HEK293 (cell line): ENCODE measurements around the gene MACC1.

ENCODE experiments used
- GFI1B ChIP-seq: fragments of 450-650 bp; formaldehyde crosslinking; IDR thresholded peaks from 2 replicates; pipeline ENCODE4 v1.5.1; 2016; ENCODE audit warnings: missing biosample characterization, missing genetic modification characterization
- HIC1 ChIP-seq: fragments of 450-650 bp; formaldehyde crosslinking; IDR thresholded peaks from 2 replicates; pipeline ENCODE4 v1.5.1; 2016; ENCODE audit warnings: missing biosample characterization, missing genetic modification characterization
- IKZF3 ChIP-seq: fragments of 450-650 bp; IDR thresholded peaks from 2 replicates; pipeline ENCODE4 v1.5.0; 2018; ENCODE audit warnings: missing biosample characterization, mild to moderate bottlenecking, missing genetic modification characterization, moderate library complexity
- MEIS1 ChIP-seq: sonication (generic); formaldehyde crosslinking; IDR thresholded peaks from 2 replicates; pipeline ENCODE4 v1.8.1; 2022; ENCODE audit warnings: missing genetic modification reagents, mild to moderate bottlenecking, borderline replicate concordance
- REPIN1 ChIP-seq: fragments of 450-650 bp; formaldehyde crosslinking; IDR thresholded peaks from 2 replicates; pipeline ENCODE4 v1.5.1; 2017; ENCODE audit warnings: missing biosample characterization, missing genetic modification characterization, low read depth
- SP3 ChIP-seq: fragments of 450-650 bp; formaldehyde crosslinking; IDR thresholded peaks from 2 replicates; pipeline ENCODE4 v1.5.1; 2016; ENCODE audit warnings: missing biosample characterization, missing genetic modification characterization
- TCF7L2 ChIP-seq: IDR thresholded peaks from 2 replicates; pipeline ENCODE4 v1.6.1; 2011; ENCODE audit warnings: low read depth, mild to moderate bottlenecking, inconsistent platforms, low read length, moderate library complexity, borderline replicate concordance
- ZBTB44 ChIP-seq: fragments of 450-650 bp; IDR thresholded peaks from 2 replicates; pipeline ENCODE4 v1.5.1; 2018; ENCODE audit warnings: missing biosample characterization, mild to moderate bottlenecking, missing genetic modification characterization
- ZNF114 ChIP-seq: fragments of 450-650 bp; formaldehyde crosslinking; IDR thresholded peaks from 2 replicates; pipeline ENCODE4 v1.5.0; 2017; ENCODE audit warnings: missing biosample characterization, missing genetic modification characterization
- ZNF155 ChIP-seq: fragments of 450-650 bp; formaldehyde crosslinking; IDR thresholded peaks from 2 replicates; pipeline ENCODE4 v1.5.1; 2016; ENCODE audit warnings: missing biosample characterization, missing genetic modification characterization
- ZNF16 ChIP-seq: fragments of 450-650 bp; formaldehyde crosslinking; IDR thresholded peaks from 2 replicates; pipeline ENCODE4 v1.5.1; 2016; ENCODE audit warnings: low read depth, missing biosample characterization, missing genetic modification characterization
- ZNF18 ChIP-seq: fragments of 450-650 bp; formaldehyde crosslinking; IDR thresholded peaks from 2 replicates; pipeline ENCODE4 v1.5.1; 2016; ENCODE audit warnings: missing biosample characterization, missing genetic modification characterization
- ZNF366 ChIP-seq: fragments of 450-650 bp; formaldehyde crosslinking; conservative IDR thresholded peaks from 2 replicates; pipeline ENCODE4 v1.5.1; 2016; ENCODE audit warnings: missing biosample characterization, missing genetic modification characterization
- ZNF404 ChIP-seq: fragments of 450-650 bp; formaldehyde crosslinking; IDR thresholded peaks from 2 replicates; pipeline ENCODE4 v1.5.1; 2017; ENCODE audit warnings: missing biosample characterization, missing genetic modification characterization
- ZNF473 ChIP-seq: fragments of 450-650 bp; formaldehyde crosslinking; IDR thresholded peaks from 2 replicates; pipeline ENCODE4 v1.5.1; 2017; ENCODE audit warnings: missing biosample characterization, missing genetic modification characterization
- ZNF501 ChIP-seq: fragments of 450-650 bp; formaldehyde crosslinking; IDR thresholded peaks from 2 replicates; pipeline ENCODE4 v1.5.1; 2016; ENCODE audit warnings: missing biosample characterization, missing genetic modification characterization
- ZNF510 ChIP-seq: fragments of 450-650 bp; formaldehyde crosslinking; IDR thresholded peaks from 2 replicates; pipeline ENCODE4 v1.5.1; 2018; ENCODE audit warnings: mild to moderate bottlenecking, missing genetic modification characterization, missing biosample characterization; ENCODE audit not compliant: insufficient replicate concordance
- ZNF530 ChIP-seq: fragments of 450-650 bp; formaldehyde crosslinking; IDR thresholded peaks from 2 replicates; pipeline ENCODE4 v1.5.1; 2016; ENCODE audit warnings: low read depth, missing biosample characterization, missing genetic modification characterization
- ZNF549 ChIP-seq: fragments of 450-650 bp; IDR thresholded peaks from 2 replicates; pipeline ENCODE4 v1.5.1; 2018; ENCODE audit warnings: missing biosample characterization, missing genetic modification characterization, mild to moderate bottlenecking, inconsistent platforms, moderate library complexity
- ZNF580 ChIP-seq: fragments of 450-650 bp; formaldehyde crosslinking; IDR thresholded peaks from 2 replicates; pipeline ENCODE4 v1.5.1; 2016; ENCODE audit warnings: missing biosample characterization, missing genetic modification characterization
- ZNF600 ChIP-seq: fragments of 450-650 bp; formaldehyde crosslinking; IDR thresholded peaks from 2 replicates; pipeline ENCODE4 v1.5.1; 2016; ENCODE audit warnings: missing biosample characterization, missing genetic modification characterization
- ZNF639 ChIP-seq: fragments of 450-650 bp; formaldehyde crosslinking; IDR thresholded peaks from 2 replicates; pipeline ENCODE4 v1.5.1; 2016; ENCODE audit warnings: missing biosample characterization, missing genetic modification characterization
- ZNF677 ChIP-seq: fragments of 450-650 bp; IDR thresholded peaks from 2 replicates; pipeline ENCODE4 v1.5.0; 2018; ENCODE audit warnings: missing biosample characterization, mild to moderate bottlenecking, missing genetic modification characterization, moderate library complexity
- ZNF692 ChIP-seq: fragments of 450-650 bp; formaldehyde crosslinking; IDR thresholded peaks from 2 replicates; pipeline ENCODE4 v1.5.1; 2016; ENCODE audit warnings: missing biosample characterization, missing genetic modification characterization
- ZNF76 ChIP-seq: fragments of 450-650 bp; formaldehyde crosslinking; IDR thresholded peaks from 2 replicates; pipeline ENCODE4; 2016; ENCODE audit warnings: low read depth, missing biosample characterization, missing genetic modification characterization, borderline replicate concordance
- ZSCAN4 ChIP-seq: fragments of 450-650 bp; formaldehyde crosslinking; IDR thresholded peaks from 2 replicates; pipeline ENCODE4 v1.5.1; 2017; ENCODE audit warnings: missing biosample characterization, missing genetic modification characterization

The MACC1 gene

GRCh38 chr7:20241194-20241910 lies 24.2 kb upstream of the MACC1 start (continued):
- TF ChIP-seq ZNF155 (tag by site-specific recombination) (no peak), ZNF16 (no peak), ZNF580 (tag by site-specific recombination) (0 out of 2 replicates have a peak, but pooled peaks have one; percentile 25), HIC1 (no peak), ZNF692 (peak; percentile 81), ZNF114 (tag by site-specific recombination) (no peak), ZNF404 (tag by site-specific recombination) (no peak), ZNF18 (no peak), ZNF530 (tag by site-specific recombination) (no peak), ZNF501 (tag by site-specific recombination) (no peak), REPIN1 (tag by site-specific recombination) (no peak), ZNF677 (tag by site-specific recombination) (no peak), TCF7L2 (no peak), ZNF76 (tag by site-specific recombination) (no peak), MEIS1 (CRISPR knock-in tag) (peak; percentile 85; the same call in 1 of the 2 replicates), ZNF639 (tag by site-specific recombination) (no peak), ZBTB44 (tag by site-specific recombination) (peak; percentile 97), ZNF549 (tag by site-specific recombination) (no peak), ZNF366 (tag by site-specific recombination) (0 out of 2 replicates have a peak, but pooled peaks have one; percentile 16), ZSCAN4 (tag by site-specific recombination) (no peak), SP3 (tag by site-specific recombination) (peak; percentile 44; the same call in 1 of the 2 replicates), IKZF3 (tag by site-specific recombination) (no peak), ZNF510 (tag by site-specific recombination) (no peak), GFI1B (tag by site-specific recombination) (no peak), ZNF473 (tag by site-specific recombination) (no peak), ZNF600 (tag by site-specific recombination) (no peak)
